Left lung (tissue), 14 donors: ENCODE results near the gene TSPOAP1. TPM values are rescaled to one million over a fixed set of nuclear protein-coding genes. Genes with fewer than 3 reads are reported as not detected.

Experiments used
- ATAC-seq: fragments of 200-7000 bp; cut with Tn5 transposase; one replicate; pipeline ENCODE4 v1.9.1; 2020; ENCODE audit warnings: moderate library complexity
- DNase-seq, 4 donors: peaks; one replicate each; pipeline ENCODE4 v3.0.0-alpha.2; 2013 to 2020
- H3K27ac ChIP-seq, 2 donors: fragments of 200-600 bp; sonication (generic) in 1 of 2; one replicate each; pipeline versions ENCODE4 v1.5.0 to v1.8.0; 2020 to 2021
- H3K27me3 ChIP-seq, 2 donors: fragments of 200-600 bp; sonication (generic) in 1 of 2; one replicate each; pipeline versions ENCODE4 v1.5.0 to v1.8.0; 2020 to 2021
- H3K36me3 ChIP-seq, 2 donors: fragments of 200-600 bp; sonication (generic) in 1 of 2; one replicate each; pipeline versions ENCODE4 v1.5.0 to v1.8.0; 2020 to 2021
- H3K4me1 ChIP-seq, 2 donors: fragments of 200-600 bp; one replicate each; pipeline ENCODE4 v1.8.0; 2021
- H3K4me3 ChIP-seq, 2 donors: fragments of 200-600 bp; sonication (generic) in 1 of 2; one replicate each; pipeline versions ENCODE4 v1.5.0 to v1.8.0; 2020 to 2021; ENCODE audit warnings: mild to moderate bottlenecking in 1 of 2
- H3K9me3 ChIP-seq, 2 donors: fragments of 200-600 bp; sonication (generic) in 1 of 2; one replicate each; pipeline versions ENCODE4 v1.5.0 to v1.8.0; 2020 to 2021
- intact Hi-C, 2 donors: fragments of 100-400 bp; cut with DNase I; formaldehyde crosslinking; loops; one replicate each; pipeline versions ENCODE4 v1.11.2 to v1.14.2; 2022
- long read RNA-seq, 12 donors: library from polyadenylated mRNA in 2 of 12; unstranded in 2 of 12; transcript quantifications; one replicate each; pipeline ENCODE4 v2.0.0 and lab custom pipeline, GENCODE V29; 2019 to 2026
- polyA plus RNA-seq, 6 donors: library from polyadenylated mRNA; unstranded; fragments of 120-200 nt; gene quantifications; one replicate each; pipeline ENCODE4 v1.2.1, GENCODE V29; 2013; ENCODE audit not compliant: insufficient read length in 6 of 6
- total RNA-seq, 2 donors: library from RNA; stranded (reverse); fragmentation: NEBNext Ultra II Directional; extraction: Animal tissue kit (Norgen Biotek cat#: 25700); gene quantifications; one replicate each; pipeline ENCODE4 v1.2.1, GENCODE V29; 2021
- TF ChIP-seq, protein P1 (sequence below), 2 donors: fragments of 200-600 bp; sonication (generic) in 1 of 2; IDR thresholded peaks; one replicate each; pipeline versions ENCODE4 v1.5.0 to v1.8.0; 2021; ENCODE audit warnings: antibody characterized with exemption in 2 of 2
- donor health status: DM: no; HTN: yes; CAD: no.
- donor health status: DM: no; HTN: no; CAD: no.

The TSPOAP1 gene, protein sequence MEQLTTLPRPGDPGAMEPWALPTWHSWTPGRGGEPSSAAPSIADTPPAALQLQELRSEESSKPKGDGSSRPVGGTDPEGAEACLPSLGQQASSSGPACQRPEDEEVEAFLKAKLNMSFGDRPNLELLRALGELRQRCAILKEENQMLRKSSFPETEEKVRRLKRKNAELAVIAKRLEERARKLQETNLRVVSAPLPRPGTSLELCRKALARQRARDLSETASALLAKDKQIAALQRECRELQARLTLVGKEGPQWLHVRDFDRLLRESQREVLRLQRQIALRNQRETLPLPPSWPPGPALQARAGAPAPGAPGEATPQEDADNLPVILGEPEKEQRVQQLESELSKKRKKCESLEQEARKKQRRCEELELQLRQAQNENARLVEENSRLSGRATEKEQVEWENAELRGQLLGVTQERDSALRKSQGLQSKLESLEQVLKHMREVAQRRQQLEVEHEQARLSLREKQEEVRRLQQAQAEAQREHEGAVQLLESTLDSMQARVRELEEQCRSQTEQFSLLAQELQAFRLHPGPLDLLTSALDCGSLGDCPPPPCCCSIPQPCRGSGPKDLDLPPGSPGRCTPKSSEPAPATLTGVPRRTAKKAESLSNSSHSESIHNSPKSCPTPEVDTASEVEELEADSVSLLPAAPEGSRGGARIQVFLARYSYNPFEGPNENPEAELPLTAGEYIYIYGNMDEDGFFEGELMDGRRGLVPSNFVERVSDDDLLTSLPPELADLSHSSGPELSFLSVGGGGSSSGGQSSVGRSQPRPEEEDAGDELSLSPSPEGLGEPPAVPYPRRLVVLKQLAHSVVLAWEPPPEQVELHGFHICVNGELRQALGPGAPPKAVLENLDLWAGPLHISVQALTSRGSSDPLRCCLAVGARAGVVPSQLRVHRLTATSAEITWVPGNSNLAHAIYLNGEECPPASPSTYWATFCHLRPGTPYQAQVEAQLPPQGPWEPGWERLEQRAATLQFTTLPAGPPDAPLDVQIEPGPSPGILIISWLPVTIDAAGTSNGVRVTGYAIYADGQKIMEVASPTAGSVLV (N-terminal part only)
- total RNA-seq (10 to 100 TPM in 1 of 2 donors, 1 to 10 TPM in 1; 7.9 to 10.2 TPM), polyA plus RNA-seq (10 to 100 TPM; 48.1 to 65.0 (median 58.4) TPM)
- long read RNA-seq, donor 1, full-length matches to known transcripts: 3 of 8 reads
- long read RNA-seq, donor 1, partial matches to known transcripts: 5 of 8 reads
- long read RNA-seq, donor 1, other reads (novel, unspliced or antisense): 0 of 8 reads
- long read RNA-seq, donor 2, full-length matches to known transcripts: 4 of 9 reads
- long read RNA-seq, donor 2, partial matches to known transcripts: 5 of 9 reads
- long read RNA-seq, donor 2, other reads (novel, unspliced or antisense): 0 of 9 reads
- long read RNA-seq, donor 3, full-length matches to known transcripts: 5 of 5 reads
- long read RNA-seq, donor 3, partial matches to known transcripts: 0 of 5 reads
- long read RNA-seq, donor 3, other reads (novel, unspliced or antisense): 0 of 5 reads
- long read RNA-seq, donor 4: 0 reads
- long read RNA-seq, donor 5, full-length matches to known transcripts: 1 of 1 reads
- long read RNA-seq, donor 5, partial matches to known transcripts: 0 of 1 reads
- long read RNA-seq, donor 5, other reads (novel, unspliced or antisense): 0 of 1 reads
- long read RNA-seq, donor 6, full-length matches to known transcripts: 1 of 1 reads
- long read RNA-seq, donor 6, partial matches to known transcripts: 0 of 1 reads
- long read RNA-seq, donor 6, other reads (novel, unspliced or antisense): 0 of 1 reads
- long read RNA-seq, donor 7, full-length matches to known transcripts: 4 of 4 reads
- long read RNA-seq, donor 7, partial matches to known transcripts: 0 of 4 reads
- long read RNA-seq, donor 7, other reads (novel, unspliced or antisense): 0 of 4 reads
- long read RNA-seq, donor 8, full-length matches to known transcripts: 2 of 2 reads
- long read RNA-seq, donor 8, partial matches to known transcripts: 0 of 2 reads
- long read RNA-seq, donor 8, other reads (novel, unspliced or antisense): 0 of 2 reads
- long read RNA-seq, donor 9, full-length matches to known transcripts: 2 of 2 reads
- long read RNA-seq, donor 9, partial matches to known transcripts: 0 of 2 reads
- long read RNA-seq, donor 9, other reads (novel, unspliced or antisense): 0 of 2 reads
- long read RNA-seq, donor 10, partial matches to known transcripts: 2 of 2 reads
- long read RNA-seq, donor 10, other reads (novel, unspliced or antisense): 0 of 2 reads
- long read RNA-seq, donor 11: 0 reads
- long read RNA-seq, donor 12, full-length matches to known transcripts: 1 of 1 reads
- long read RNA-seq, donor 12, partial matches to known transcripts: 0 of 1 reads
- long read RNA-seq, donor 12, other reads (novel, unspliced or antisense): 0 of 1 reads

DNA sequence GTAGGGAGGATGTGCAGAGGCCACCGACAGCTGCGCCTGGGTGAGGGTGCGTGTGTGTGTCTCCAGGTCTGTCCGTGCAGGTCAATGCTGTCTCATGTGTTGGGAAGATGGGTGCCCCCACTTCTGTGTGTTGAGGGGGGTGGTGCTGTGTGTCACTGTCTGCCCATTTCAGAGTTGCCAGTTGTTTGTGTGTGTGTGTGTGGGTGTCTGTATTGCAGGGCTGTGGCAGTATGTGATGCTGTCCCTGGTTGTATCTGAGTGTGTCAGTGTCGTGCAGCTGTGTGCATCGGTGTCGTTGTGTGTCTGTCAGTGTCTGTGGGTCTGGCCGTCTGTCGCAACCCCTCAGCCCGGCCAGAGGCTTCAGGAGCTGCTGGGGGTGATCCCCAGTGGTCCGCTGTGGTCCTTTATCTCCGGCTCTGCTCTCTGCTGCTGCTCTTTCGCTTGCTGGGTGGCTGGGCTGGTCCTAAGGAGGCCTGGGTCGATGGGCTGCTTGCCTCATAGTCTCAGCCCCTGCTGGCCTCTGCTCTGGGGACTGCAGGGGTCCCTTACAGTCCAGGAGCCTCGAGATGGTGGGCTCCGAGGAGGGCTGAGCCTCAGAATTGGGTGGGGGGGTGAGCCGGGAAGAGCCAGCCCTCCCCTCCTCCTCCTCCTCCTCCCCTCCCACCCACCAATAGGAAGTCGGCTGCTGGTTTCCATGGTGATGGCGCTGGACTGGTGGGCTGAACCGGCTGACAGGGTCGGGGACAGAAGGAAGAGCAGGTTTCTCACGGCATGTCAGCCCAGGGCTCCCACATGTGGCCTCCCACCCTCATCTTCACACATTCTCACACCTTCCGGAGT is at the start of gene TSPOAP1:
Gene TSPOAP1 (minus strand): TSS at position 601 of the 840 bp plus-strand sequence. CDS start 875 bp downstream, outside the sequence.
- Histone ChIP-seq H3K27me3 (peaks cover 0 to 48% of the 10 kb centered on the region in 2 donors), H3K9me3 (no peaks in the 10 kb centered on the region), H3K4me3 (peak within 1 kb of the TSS in 1 of 2 donors; percentile 86), H3K36me3 (peaks cover 0 to 9% of the 10 kb centered on the region in 2 donors), H3K4me1 (peaks cover 0 to 52% of the 10 kb centered on the region in 2 donors), H3K27ac (peak within 1 kb of the TSS; percentile 48 to 100)
- intact Hi-C loops: no loop called here
- peak in 2 of 4 donors; percentile 59 to 78 for DNase-seq
- TF ChIP-seq, protein P1, sequence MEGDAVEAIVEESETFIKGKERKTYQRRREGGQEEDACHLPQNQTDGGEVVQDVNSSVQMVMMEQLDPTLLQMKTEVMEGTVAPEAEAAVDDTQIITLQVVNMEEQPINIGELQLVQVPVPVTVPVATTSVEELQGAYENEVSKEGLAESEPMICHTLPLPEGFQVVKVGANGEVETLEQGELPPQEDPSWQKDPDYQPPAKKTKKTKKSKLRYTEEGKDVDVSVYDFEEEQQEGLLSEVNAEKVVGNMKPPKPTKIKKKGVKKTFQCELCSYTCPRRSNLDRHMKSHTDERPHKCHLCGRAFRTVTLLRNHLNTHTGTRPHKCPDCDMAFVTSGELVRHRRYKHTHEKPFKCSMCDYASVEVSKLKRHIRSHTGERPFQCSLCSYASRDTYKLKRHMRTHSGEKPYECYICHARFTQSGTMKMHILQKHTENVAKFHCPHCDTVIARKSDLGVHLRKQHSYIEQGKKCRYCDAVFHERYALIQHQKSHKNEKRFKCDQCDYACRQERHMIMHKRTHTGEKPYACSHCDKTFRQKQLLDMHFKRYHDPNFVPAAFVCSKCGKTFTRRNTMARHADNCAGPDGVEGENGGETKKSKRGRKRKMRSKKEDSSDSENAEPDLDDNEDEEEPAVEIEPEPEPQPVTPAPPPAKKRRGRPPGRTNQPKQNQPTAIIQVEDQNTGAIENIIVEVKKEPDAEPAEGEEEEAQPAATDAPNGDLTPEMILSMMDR (IDR thresholded peaks at IDR 0.05): no peak
- no peak for ATAC-seq

DNA sequence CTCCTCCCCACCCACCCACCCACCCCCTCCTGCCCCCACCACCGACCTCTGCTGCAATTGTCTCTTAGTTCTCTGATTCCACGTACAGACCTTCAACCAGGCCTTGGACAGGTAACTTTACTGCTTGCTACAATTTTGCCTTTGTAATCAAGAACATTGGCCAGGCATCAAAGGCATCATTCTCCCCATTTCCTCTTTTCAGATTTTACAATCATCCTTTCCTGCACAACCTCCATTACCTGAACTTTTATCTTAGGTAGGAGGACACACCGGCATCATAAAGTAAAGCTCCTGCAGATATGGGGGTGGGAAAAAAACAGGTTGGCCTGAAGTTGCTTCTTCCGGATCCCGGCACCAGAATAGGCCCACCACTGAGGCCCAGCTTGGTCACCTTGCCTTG is 49.1 kb upstream of the TSPOAP1 start:
- H3K27ac ChIP-seq: no peak overlapping the region
- H3K4me3 ChIP-seq: no peak overlapping the region
- no peaks in the 10 kb centered on the region for H3K36me3 ChIP-seq
- no peak for DNase-seq
- no peak for ATAC-seq
- no peaks in the 10 kb centered on the region for H3K9me3 ChIP-seq
- TF ChIP-seq, protein P1 (IDR thresholded peaks at IDR 0.05): no peak
- H3K4me1 ChIP-seq: peaks cover 14 to 16% of the 10 kb centered on the region in 2 donors
- intact Hi-C loops: no loop called here
- H3K27me3 ChIP-seq: no peaks in the 10 kb centered on the region

DNA sequence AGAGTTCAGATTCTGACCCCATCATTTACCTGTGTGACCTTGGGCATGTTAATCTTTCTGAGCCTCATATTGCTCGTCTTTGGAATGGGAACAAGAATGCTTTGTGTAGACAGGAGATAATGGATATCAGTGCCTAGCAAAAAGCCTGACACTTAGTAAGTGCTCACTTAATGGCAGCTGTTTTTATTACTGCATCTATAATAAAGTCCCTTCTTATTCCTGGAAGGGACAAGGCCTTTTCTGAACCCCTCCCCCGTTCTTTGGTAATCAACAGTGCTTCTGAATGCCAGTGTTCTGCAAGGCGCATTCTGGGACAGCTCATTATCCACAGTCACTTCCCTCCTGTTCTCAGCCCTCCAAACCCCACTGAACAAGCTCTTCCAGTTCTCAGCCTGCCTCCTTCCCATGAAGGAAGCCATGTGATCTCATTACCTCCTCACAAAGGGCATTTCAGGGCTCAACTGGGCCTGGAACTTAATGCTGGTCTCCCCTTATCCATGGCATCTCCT is 48.6 kb upstream of the TSPOAP1 start:
- H3K4me3 ChIP-seq: no peak overlapping the region
- ATAC-seq (peak; percentile 75), DNase-seq (peak in 2 of 4 donors; percentile 41 to 77)
- TF ChIP-seq, protein P1 (IDR thresholded peaks at IDR 0.05): no peak
- H3K27ac ChIP-seq: no peak overlapping the region
- no peaks in the 10 kb centered on the region for H3K36me3 ChIP-seq
- intact Hi-C loops: no loop called here
- no peaks in the 10 kb centered on the region for H3K9me3 ChIP-seq
- H3K27me3 ChIP-seq: no peaks in the 10 kb centered on the region
- H3K4me1 ChIP-seq: peaks cover 10 to 11% of the 10 kb centered on the region in 2 donors
